BJ (cell line): ENCODE data around the gene CFAP97D2. TPM values are rescaled to one million over a fixed set of nuclear protein-coding genes. Genes with fewer than 3 reads are reported as not detected.

Source experiments
- CTCF ChIA-PET: fragments of 350-600 bp; formaldehyde crosslinking; extraction: SDS; loops from one replicate; lab custom pipeline; 2021; ENCODE audit warnings: antibody characterized with exemption, inconsistent platforms; lab: Yijun Ruan, JAX
- POLR2A ChIA-PET: fragments of 300-600 bp; sonication (Branson Sonifier 250); formaldehyde crosslinking; extraction: SDS; loops from one replicate; lab custom pipeline; 2021; ENCODE audit warnings: antibody characterized with exemption; lab: Charles Lee
- DNase-seq: peaks from one replicate; pipeline ENCODE4 v3.0.0-alpha.2; 2011; ENCODE audit warnings: low read depth
- H3K27me3 ChIP-seq: 2 replicates; pipeline ENCODE4 v1.6.0; 2011; ENCODE audit warnings: low read length; ENCODE audit not compliant: control insufficient read depth, insufficient read depth
- H3K36me3 ChIP-seq: 2 replicates; pipeline ENCODE4 v1.5.1; 2011; ENCODE audit warnings: low read length; ENCODE audit not compliant: control insufficient read depth, insufficient read depth
- H3K4me3 ChIP-seq: 2 replicates; pipeline ENCODE4 v1.5.1; 2011; ENCODE audit warnings: low read depth, mild to moderate bottlenecking, control low read depth, low read length
- CTCF ChIP-seq: IDR thresholded peaks from 2 replicates; pipeline ENCODE4 v1.5.1; 2011; ENCODE audit warnings: low read depth, mild to moderate bottlenecking, control low read depth, inconsistent platforms, low read length, moderate library complexity; ENCODE audit not compliant: insufficient read depth
- polyA minus RNA-seq: library from RNA; depleted of rRNA, polyadenylated mRNA; stranded (reverse); fragments of >200 nt; gene quantifications from 2 replicates; pipeline ENCODE4 v1.2.3, GENCODE V29; 2011; rRNA and poly(A)+ RNA removed
- polyA plus RNA-seq: library from polyadenylated mRNA; depleted of rRNA; stranded (reverse); fragments of >200 nt; gene quantifications from 2 replicates; pipeline ENCODE4 v1.2.3, GENCODE V29; 2011; rRNA removed

Gene CFAP97D2
- polyA plus RNA-seq (not detected in 2 replicates), polyA minus RNA-seq (not detected in 2 replicates)

- H3K4me3 ChIP-seq = no peak within 1 kb of the TSS
- peaks cover 23% of the 10 kb centered on the region for H3K27me3 ChIP-seq
- DNase-seq = no peak
- H3K36me3 ChIP-seq = no peaks in the 10 kb centered on the region
- no peak for TF ChIP-seq CTCF
- CTCF ChIA-PET = no interaction called here
- POLR2A ChIA-PET = no interaction called here
Observed at GRCh38 chr13:114179087-114179658, at the start of gene CFAP97D2. TSS of gene CFAP97D2 (plus strand) at chr13:114179257. CDS start at chr13:114179331, 74 bp downstream.

DNA sequence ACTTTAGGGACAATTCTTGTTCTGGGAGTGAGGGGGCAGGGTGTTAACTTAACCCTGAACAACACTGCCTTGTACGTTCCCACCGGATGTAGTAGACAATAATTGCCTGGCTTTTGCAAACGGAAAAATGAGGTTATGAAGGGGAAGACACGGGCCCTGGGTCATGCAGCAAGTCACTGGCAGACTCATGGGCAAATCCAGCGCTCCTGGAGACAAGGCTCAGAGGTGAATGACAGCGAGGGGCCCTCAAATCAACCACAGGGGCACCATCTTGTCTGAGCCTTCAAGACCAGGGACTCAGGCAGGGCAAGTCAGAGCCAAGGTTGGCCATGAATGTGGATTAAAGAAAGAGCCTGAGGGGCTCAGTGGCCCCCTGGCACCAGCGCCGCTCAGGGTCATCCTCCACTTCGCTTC, 49.4 kb upstream of the CFAP97D2 start:
- CTCF ChIA-PET = no interaction called here
- Histone ChIP-seq H3K27me3 (no peaks in the 10 kb centered on the region), H3K36me3 (no peaks in the 10 kb centered on the region; the same call in 1 of the 2 replicates), H3K4me3 (peak overlapping the region; percentile 98)
- DNase-seq = no peak
- POLR2A ChIA-PET = no interaction called here
- TF ChIP-seq CTCF = no peak

- no peak for TF ChIP-seq CTCF
- ChIA-PET CTCF (interaction anchor here (0.7 to 1.4 kb wide), 3 partner anchors 18 to 176 kb away, joined by 3 to 4 read pairs (median 3); no protein-coding TSS in a partner anchor), POLR2A (interaction anchor here (0.5 to 1.0 kb wide), 3 partner anchors 19 to 65 kb away, joined by 3 to 5 read pairs (median 4); no protein-coding TSS in a partner anchor)
- Histone ChIP-seq H3K4me3 (peak overlapping the region; percentile 98), H3K27me3 (no peaks in the 10 kb centered on the region), H3K36me3 (no peaks in the 10 kb centered on the region; the same call in 1 of the 2 replicates)
- no peak for DNase-seq
Observed at GRCh38 chr13:114130131-114130836, 48.8 kb upstream of the CFAP97D2 start.

- ChIA-PET CTCF (interaction anchor here (0.7 to 1.4 kb wide), 5 partner anchors 8 to 177 kb away, joined by 3 to 4 read pairs (median 3); no protein-coding TSS in a partner anchor), POLR2A (interaction anchor here (0.5 to 1.0 kb wide), 3 partner anchors 20 to 65 kb away, joined by 3 to 5 read pairs (median 4); no protein-coding TSS in a partner anchor)
- no peak for TF ChIP-seq CTCF
- DNase-seq = peak; percentile 58
- H3K27me3 ChIP-seq = no peaks in the 10 kb centered on the region
- H3K36me3 ChIP-seq = no peaks in the 10 kb centered on the region; the same call in 1 of the 2 replicates
- H3K4me3 ChIP-seq = peak overlapping the region; percentile 98
Observed at GRCh38 chr13:114130837-114131582, 48.0 kb upstream of the CFAP97D2 start.
